Gastroesophageal sphincter (tissue), 4 donors: ENCODE measurements around the gene TAF13. TPM values are rescaled to one million over a fixed set of nuclear protein-coding genes. Genes with fewer than 3 reads are reported as not detected.
A peak's percentile ranks its signal among the peaks of the same experiment; 100 is the strongest.

Experiments used
- ATAC-seq: fragments of 150-250 bp; one replicate; pipeline ENCODE4 v1.9.1; 2016; ENCODE audit warnings: mild to moderate bottlenecking, moderate library complexity
- H3K27ac ChIP-seq, 4 donors: fragments of 200-600 bp; sonication (generic) in 3 of 4; 1 replicate in 3 of 4; 2 replicates in 1 of 4; pipeline ENCODE4 v1.5.1; 2016 to 2019
- H3K27me3 ChIP-seq: fragments of 200-600 bp; sonication (generic); one replicate; pipeline ENCODE4 v1.5.1; 2019
- H3K36me3 ChIP-seq, 2 donors: fragments of 200-600 bp; sonication (generic); one replicate each; pipeline ENCODE4 v1.5.1; 2019; ENCODE audit warnings: control low read depth in 1 of 2
- H3K4me1 ChIP-seq, 3 donors: fragments of 200-600 bp; sonication (generic); 1 replicate in 2 of 3; 2 replicates in 1 of 3; pipeline ENCODE4 v1.5.1; 2016 to 2019; ENCODE audit warnings: control low read depth in 2 of 3
- H3K4me3 ChIP-seq, 2 donors: fragments of 200-600 bp; sonication (generic); one replicate each; pipeline ENCODE4 v1.5.1; 2019; ENCODE audit warnings: mild to moderate bottlenecking in 1 of 2, moderate library complexity in 1 of 2
- H3K9me3 ChIP-seq, 3 donors: fragments of 200-600 bp; sonication (generic); one replicate each; pipeline ENCODE4 v1.5.1; 2017 to 2019; ENCODE audit warnings: control low read depth in 2 of 3
- CTCF ChIP-seq, 4 experiments: fragments of 200-600 bp in 2 of 4; fragments of 450-650 bp in 2 of 4; sonication (generic) in 1 of 4; IDR thresholded peaks; one replicate each; pipeline ENCODE4 v1.5.1; 2017 to 2019; ENCODE audit warnings: antibody characterized with exemption in 4 of 4, mild to moderate bottlenecking in 2 of 4, moderate library complexity in 2 of 4
- EP300 ChIP-seq: sonication (generic); formaldehyde crosslinking; IDR thresholded peaks from one replicate; pipeline ENCODE4 v1.6.1; 2017; ENCODE audit warnings: antibody characterized with exemption, mild to moderate bottlenecking
- POLR2A ChIP-seq, 2 donors: fragments of 450-650 bp; IDR thresholded peaks; one replicate each; pipeline ENCODE4 v1.6.1; 2017; ENCODE audit warnings: antibody characterized with exemption in 2 of 2, mild to moderate bottlenecking in 2 of 2, moderate library complexity in 1 of 2
- POLR2AphosphoS5 ChIP-seq: sonication (generic); formaldehyde crosslinking; IDR thresholded peaks from one replicate; pipeline ENCODE4 v1.6.1; 2017; ENCODE audit warnings: antibody characterized with exemption
- WGBS, 2 donors: methylation state at CpG; one replicate each; pipeline ENCODE4 v1.1.5; 2018; ENCODE audit warnings: low coverage in 1 of 2; 5-methylcytosine and 5-hydroxymethylcytosine counted together
- total RNA-seq, 4 donors: library from RNA; depleted of rRNA; stranded (reverse); fragments of >200 nt; gene quantifications; one replicate each; pipeline ENCODE4 v1.1.0, GENCODE V29; 2016

TAF13 gene
- total RNA-seq, 4 donors from 2014 or later = 54.8 to 73.1 (median 59.1) TPM

- peak in 1 of 4 experiments; percentile 18 for TF ChIP-seq CTCF (IDR thresholded peaks at IDR 0.05)
- TF ChIP-seq EP300 = no peak
- no peak for TF ChIP-seq POLR2A (IDR thresholded peaks at IDR 0.05)
- TF ChIP-seq POLR2AphosphoS5 = no peak
- H3K27ac ChIP-seq = peak overlapping the region in 2 of 4 donors; percentile 18 to 33
- no peaks in the 10 kb centered on the region for H3K36me3 ChIP-seq
- peaks cover 0 to 25% (median 11%) of the 10 kb centered on the region in 3 donors for H3K4me1 ChIP-seq
- 28 to 51% methylated on average over 3 to 4 of the region's 10 CpGs for WGBS, 2 donors
- H3K9me3 ChIP-seq = no peaks in the 10 kb centered on the region
- no peak for ATAC-seq
- H3K27me3 ChIP-seq = peaks cover 37% of the 10 kb centered on the region
- peak overlapping the region; percentile 17 to 47 for H3K4me3 ChIP-seq
Measured at GRCh38 chr1:109112056-109112651, 36.4 kb upstream of the TAF13 start.

- Histone ChIP-seq H3K4me3 (no peak overlapping the region), H3K36me3 (no peaks in the 10 kb centered on the region), H3K27ac (no peak overlapping the region), H3K27me3 (peaks cover 31% of the 10 kb centered on the region), H3K4me1 (peaks cover 0 to 25% (median 11%) of the 10 kb centered on the region in 3 donors), H3K9me3 (no peaks in the 10 kb centered on the region)
- WGBS, 2 donors = 54 to 71% methylated on average over 4 to 5 of the region's 5 CpGs
- TF ChIP-seq POLR2A (IDR thresholded peaks at IDR 0.05) (no peak), POLR2AphosphoS5 (no peak), EP300 (no peak), CTCF (IDR thresholded peaks at IDR 0.05) (no peak)
- no peak for ATAC-seq
Measured at GRCh38 chr1:109111386-109112055, 35.7 kb upstream of the TAF13 start.

- no peak for TF ChIP-seq POLR2AphosphoS5
- no peak for TF ChIP-seq EP300
- no peak for TF ChIP-seq CTCF (IDR thresholded peaks at IDR 0.05)
- no peak for TF ChIP-seq POLR2A (IDR thresholded peaks at IDR 0.05)
- Histone ChIP-seq H3K4me1 (peaks cover 0 to 25% (median 11%) of the 10 kb centered on the region in 3 donors), H3K36me3 (no peaks in the 10 kb centered on the region), H3K27ac (no peak overlapping the region), H3K27me3 (peaks cover 16% of the 10 kb centered on the region), H3K4me3 (no peak overlapping the region), H3K9me3 (no peaks in the 10 kb centered on the region)
- no peak for ATAC-seq
- WGBS, 2 donors = 62 to 80% methylated on average over 1 to 3 of the region's 3 CpGs
Measured at GRCh38 chr1:109109906-109110305, 34.1 kb upstream of the TAF13 start.

GRCh38 chr1:109107785-109108184 is 32.0 kb upstream of the TAF13 start:
- 75 to 87% methylated on average over 7 of the region's 7 CpGs for WGBS, 2 donors
- Histone ChIP-seq H3K27me3 (no peaks in the 10 kb centered on the region), H3K4me3 (no peak overlapping the region), H3K27ac (no peak overlapping the region), H3K36me3 (peaks cover 0 to 4% of the 10 kb centered on the region in 2 donors), H3K9me3 (no peaks in the 10 kb centered on the region), H3K4me1 (peaks cover 0 to 8% (median 0%) of the 10 kb centered on the region in 3 donors)
- ATAC-seq = no peak
- TF ChIP-seq EP300 = no peak
- no peak for TF ChIP-seq CTCF (IDR thresholded peaks at IDR 0.05)

- Histone ChIP-seq H3K9me3 (no peaks in the 10 kb centered on the region), H3K27ac (no peak overlapping the region), H3K4me3 (no peak overlapping the region), H3K27me3 (no peaks in the 10 kb centered on the region), H3K36me3 (peaks cover 0 to 10% of the 10 kb centered on the region in 2 donors), H3K4me1 (peaks cover 0 to 14% (median 4%) of the 10 kb centered on the region in 3 donors)
- ATAC-seq = no peak
- WGBS, 2 donors = 74 to 83% methylated on average over 3 to 4 of the region's 4 CpGs
- no peak for TF ChIP-seq POLR2A (IDR thresholded peaks at IDR 0.05)
- no peak for TF ChIP-seq CTCF (IDR thresholded peaks at IDR 0.05)
- no peak for TF ChIP-seq POLR2AphosphoS5
- TF ChIP-seq EP300 = no peak
Measured at GRCh38 chr1:109105881-109106280, 30.1 kb upstream of the TAF13 start.
